Astrocyte (in vitro differentiated cells and primary cell): Measurements from ENCODE around the gene AP5Z1. TPM values are rescaled to one million over a fixed set of nuclear protein-coding genes. Genes with fewer than 3 reads are reported as not detected.

Experiments
- DNase-seq: peaks from one replicate; pipeline ENCODE4 v3.0.0-alpha.2; 2010; ENCODE audit warnings: low read depth
- FAIRE-seq: peaks from 2 replicates; lab custom pipeline; 2011; peaks lifted over from hg19 to GRCh38; lab: Jason Lieb, UNC
- H2AFZ ChIP-seq: 2 replicates; pipeline ENCODE4 v1.6.0; 2012; ENCODE audit warnings: low read depth, low read length, inconsistent platforms
- H3K27ac ChIP-seq: 2 replicates; pipeline ENCODE4 v1.5.1; 2011; ENCODE audit warnings: low read depth, low read length, inconsistent platforms
- H3K27me3 ChIP-seq: 2 replicates; pipeline ENCODE4 v1.6.0; 2011; ENCODE audit warnings: low read length, inconsistent platforms; ENCODE audit not compliant: insufficient read depth
- H3K36me3 ChIP-seq: 2 replicates; pipeline ENCODE4 v1.5.1; 2011; ENCODE audit warnings: low read length, inconsistent platforms; ENCODE audit not compliant: insufficient read depth
- H3K4me1 ChIP-seq: 2 replicates; pipeline ENCODE4 v1.5.1; 2011; ENCODE audit warnings: low read length, inconsistent platforms; ENCODE audit not compliant: insufficient read depth
- H3K4me2 ChIP-seq: 2 replicates; pipeline ENCODE4 v1.6.0; 2012; ENCODE audit warnings: low read length, inconsistent platforms
- H3K4me3 ChIP-seq: 2 replicates; pipeline ENCODE4 v1.5.1; 2011; ENCODE audit warnings: low read depth, mild to moderate bottlenecking, low read length, inconsistent platforms; ENCODE audit not compliant: insufficient read depth
- H3K79me2 ChIP-seq: 2 replicates; pipeline ENCODE4 v1.6.0; 2012; ENCODE audit warnings: mild to moderate bottlenecking, low read length, inconsistent platforms; ENCODE audit not compliant: insufficient read depth
- H3K9ac ChIP-seq: 2 replicates; pipeline ENCODE4 v1.6.0; 2012; ENCODE audit warnings: mild to moderate bottlenecking, low read length, inconsistent platforms
- H3K9me3 ChIP-seq: 2 replicates; pipeline ENCODE4 v1.5.1; 2012; ENCODE audit warnings: low read depth, mild to moderate bottlenecking, low read length, inconsistent platforms; ENCODE audit not compliant: insufficient read depth
- H4K20me1 ChIP-seq: 2 replicates; pipeline ENCODE4 v1.6.0; 2012; ENCODE audit warnings: low read length, inconsistent platforms; ENCODE audit not compliant: insufficient read depth
- H3K27ac Mint-ChIP-seq: one replicate; pipeline ENCODE4 v1.8.0; 2021; ENCODE audit warnings: mild to moderate bottlenecking, mixed read lengths; ENCODE audit not compliant: unreplicated experiment
- H3K27me3 Mint-ChIP-seq: one replicate; pipeline ENCODE4 v1.8.0; 2021; ENCODE audit warnings: low read depth, mixed read lengths; ENCODE audit not compliant: unreplicated experiment
- H3K36me3 Mint-ChIP-seq: one replicate; pipeline ENCODE4 v1.8.0; 2021; ENCODE audit warnings: low read depth, mixed read lengths; ENCODE audit not compliant: unreplicated experiment
- H3K4me1 Mint-ChIP-seq: one replicate; pipeline ENCODE4 v1.8.0; 2021; ENCODE audit warnings: low read depth, mixed read lengths; ENCODE audit not compliant: unreplicated experiment
- H3K4me3 Mint-ChIP-seq: one replicate; pipeline ENCODE4 v1.8.0; 2021; ENCODE audit warnings: mild to moderate bottlenecking, moderate library complexity, mixed read lengths; ENCODE audit not compliant: unreplicated experiment
- H3K9me3 Mint-ChIP-seq: one replicate; pipeline ENCODE4 v1.8.0; 2021; ENCODE audit warnings: mild to moderate bottlenecking, mixed read lengths; ENCODE audit not compliant: unreplicated experiment
- EZH2 ChIP-seq: IDR thresholded peaks from 2 replicates; pipeline ENCODE4 v1.6.1; 2012; ENCODE audit warnings: mild to moderate bottlenecking, low read length, inconsistent platforms; ENCODE audit not compliant: insufficient read depth
- total RNA-seq: library from RNA; stranded (reverse); gene quantifications from 2 replicates; pipeline ENCODE4 v1.2.1, GENCODE V29; 2021
- TF ChIP-seq, protein P1 (sequence below): IDR thresholded peaks from 2 replicates; pipeline ENCODE4 v1.5.1; 2011; ENCODE audit warnings: low read depth, mild to moderate bottlenecking, inconsistent platforms, low read length, moderate library complexity; ENCODE audit not compliant: insufficient read depth

Gene AP5Z1
- total RNA-seq, 1 donor from 2014 or later, result 75.6 TPM

DNA sequence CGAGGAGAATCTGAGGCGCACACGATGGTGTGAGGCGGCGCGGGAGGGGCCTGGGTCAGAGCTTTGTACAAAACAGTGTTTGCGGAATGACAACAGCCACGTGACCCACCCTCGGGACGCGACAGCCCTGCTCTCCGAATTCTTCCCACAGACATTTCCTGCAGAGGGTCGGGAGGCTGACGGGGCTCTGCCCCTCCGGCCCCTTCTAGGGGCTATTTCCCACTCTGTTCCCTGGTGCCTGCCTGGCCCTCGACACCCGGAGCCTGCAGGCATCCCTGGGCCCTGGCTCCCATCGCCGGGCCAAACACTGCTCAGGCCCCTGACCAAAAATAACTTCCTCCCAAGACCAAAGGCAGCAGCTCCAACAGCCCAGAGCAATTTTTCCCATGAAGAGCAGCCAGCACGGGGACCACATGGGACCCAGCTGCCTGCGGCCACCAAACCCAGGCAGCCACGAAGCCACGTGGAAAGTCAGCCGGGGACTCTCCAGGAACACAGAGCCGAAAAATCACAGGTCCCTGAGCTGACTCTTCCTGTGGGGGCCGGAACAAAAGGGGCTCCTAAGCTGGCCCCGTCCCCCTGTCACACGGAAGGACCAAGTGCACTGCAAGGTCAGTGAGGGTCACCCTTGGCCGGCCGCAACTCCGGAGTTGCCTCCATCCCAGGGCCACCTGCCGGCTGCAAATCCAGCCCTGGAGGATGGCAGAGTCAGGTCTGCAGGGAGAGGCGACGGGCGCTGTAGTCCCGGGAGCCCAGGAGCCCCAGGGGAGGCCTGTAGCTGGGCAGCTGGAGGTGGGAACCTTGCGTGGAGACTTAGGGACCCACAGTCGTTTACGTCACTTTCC, 44.4 kb downstream of the AP5Z1 start:
- H3K27ac ChIP-seq, result no peak overlapping the region
- no peaks in the 10 kb centered on the region for H3K79me2 ChIP-seq
- H3K9me3 Mint-ChIP-seq, result no peaks in the 10 kb centered on the region
- no peaks in the 10 kb centered on the region for H3K4me1 ChIP-seq
- no peak overlapping the region for H3K4me3 ChIP-seq
- H3K36me3 Mint-ChIP-seq, result no peaks in the 10 kb centered on the region
- no peak overlapping the region for H3K4me3 Mint-ChIP-seq
- no peak for DNase-seq
- peak; percentile 26 for TF ChIP-seq EZH2
- TF ChIP-seq, protein P1, sequence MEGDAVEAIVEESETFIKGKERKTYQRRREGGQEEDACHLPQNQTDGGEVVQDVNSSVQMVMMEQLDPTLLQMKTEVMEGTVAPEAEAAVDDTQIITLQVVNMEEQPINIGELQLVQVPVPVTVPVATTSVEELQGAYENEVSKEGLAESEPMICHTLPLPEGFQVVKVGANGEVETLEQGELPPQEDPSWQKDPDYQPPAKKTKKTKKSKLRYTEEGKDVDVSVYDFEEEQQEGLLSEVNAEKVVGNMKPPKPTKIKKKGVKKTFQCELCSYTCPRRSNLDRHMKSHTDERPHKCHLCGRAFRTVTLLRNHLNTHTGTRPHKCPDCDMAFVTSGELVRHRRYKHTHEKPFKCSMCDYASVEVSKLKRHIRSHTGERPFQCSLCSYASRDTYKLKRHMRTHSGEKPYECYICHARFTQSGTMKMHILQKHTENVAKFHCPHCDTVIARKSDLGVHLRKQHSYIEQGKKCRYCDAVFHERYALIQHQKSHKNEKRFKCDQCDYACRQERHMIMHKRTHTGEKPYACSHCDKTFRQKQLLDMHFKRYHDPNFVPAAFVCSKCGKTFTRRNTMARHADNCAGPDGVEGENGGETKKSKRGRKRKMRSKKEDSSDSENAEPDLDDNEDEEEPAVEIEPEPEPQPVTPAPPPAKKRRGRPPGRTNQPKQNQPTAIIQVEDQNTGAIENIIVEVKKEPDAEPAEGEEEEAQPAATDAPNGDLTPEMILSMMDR, result no peak
- H3K9me3 ChIP-seq, result no peaks in the 10 kb centered on the region
- no peak for FAIRE-seq
- H3K27me3 Mint-ChIP-seq, result peaks cover 27% of the 10 kb centered on the region
- H3K27ac Mint-ChIP-seq, result no peak overlapping the region
- no peak overlapping the region for H3K4me2 ChIP-seq
- H2AFZ ChIP-seq, result no peak overlapping the region
- no peaks in the 10 kb centered on the region for H3K27me3 ChIP-seq
- H3K36me3 ChIP-seq, result no peaks in the 10 kb centered on the region
- H3K4me1 Mint-ChIP-seq, result no peaks in the 10 kb centered on the region
- H3K9ac ChIP-seq, result no peak overlapping the region
- H4K20me1 ChIP-seq, result no peaks in the 10 kb centered on the region

DNA sequence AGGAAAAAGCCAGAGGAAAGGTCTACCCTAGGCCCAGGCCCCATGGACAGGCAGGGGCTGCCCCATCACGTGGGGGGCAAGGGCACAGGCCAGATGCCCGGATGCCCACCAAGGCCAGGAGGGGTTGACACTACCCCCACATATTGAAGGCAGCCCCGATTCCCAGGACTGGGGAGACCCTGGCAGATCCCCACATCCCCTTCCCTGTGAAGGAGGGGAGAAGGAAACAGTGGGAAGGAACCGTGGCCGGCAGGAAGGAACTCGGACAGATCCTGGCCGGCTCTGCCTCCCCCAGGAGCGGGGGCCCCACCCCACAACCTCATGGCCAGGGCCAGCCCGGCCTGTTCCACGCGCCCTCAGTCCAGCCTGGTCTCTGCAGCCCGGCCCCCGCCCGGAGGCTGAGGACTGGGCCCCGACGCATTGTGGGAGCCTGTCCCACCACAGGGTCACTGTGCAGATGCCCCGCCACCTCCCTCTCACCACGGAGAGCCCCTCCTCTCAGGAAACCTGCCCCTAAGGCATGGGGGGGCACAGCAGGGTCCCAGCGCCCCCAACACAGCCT, 45.1 kb downstream of the AP5Z1 start:
- Histone ChIP-seq H3K36me3 (no peaks in the 10 kb centered on the region), H4K20me1 (no peaks in the 10 kb centered on the region), H3K4me2 (no peak overlapping the region), H3K9ac (no peak overlapping the region), H3K79me2 (no peaks in the 10 kb centered on the region), H3K9me3 (no peaks in the 10 kb centered on the region), H2AFZ (no peak overlapping the region), H3K27ac (no peak overlapping the region), H3K4me3 (no peak overlapping the region), H3K4me1 (no peaks in the 10 kb centered on the region), H3K27me3 (no peaks in the 10 kb centered on the region)
- Mint-ChIP-seq H3K36me3 (no peaks in the 10 kb centered on the region), H3K27ac (no peak overlapping the region), H3K4me1 (no peaks in the 10 kb centered on the region), H3K27me3 (peaks cover 32% of the 10 kb centered on the region), H3K9me3 (no peaks in the 10 kb centered on the region), H3K4me3 (no peak overlapping the region)
- DNase-seq (no peak), FAIRE-seq (no peak)
- TF ChIP-seq, protein P1, result no peak
- no peak for TF ChIP-seq EZH2

DNA sequence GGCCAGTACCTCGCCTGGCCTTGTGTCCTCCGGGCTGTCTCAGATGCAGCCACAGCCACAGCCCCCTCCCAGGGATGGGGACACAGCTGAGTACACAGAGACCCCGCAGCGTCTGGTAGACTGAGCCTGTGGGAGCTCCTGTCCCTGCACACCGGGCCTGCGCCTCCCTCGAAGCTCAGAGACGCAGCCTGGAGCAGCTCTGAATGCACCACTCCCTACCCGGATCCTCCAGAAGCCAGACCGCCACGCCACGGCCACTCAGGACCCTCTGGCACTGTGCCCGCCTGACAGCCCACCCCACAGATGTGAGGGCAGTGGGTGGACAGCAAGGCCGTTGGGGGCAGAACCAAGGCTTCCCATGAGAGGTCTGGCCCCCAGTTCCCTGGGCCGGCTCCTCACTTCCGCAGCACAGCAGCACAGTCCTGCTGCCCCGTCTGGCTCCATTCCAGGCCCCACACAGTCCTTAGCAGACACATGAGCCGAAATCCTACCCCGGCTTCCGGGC, 45.6 kb downstream of the AP5Z1 start:
- Histone ChIP-seq H3K79me2 (no peaks in the 10 kb centered on the region), H3K27me3 (no peaks in the 10 kb centered on the region), H2AFZ (no peak overlapping the region), H3K9me3 (no peaks in the 10 kb centered on the region), H3K36me3 (no peaks in the 10 kb centered on the region), H3K4me2 (no peak overlapping the region), H3K4me3 (no peak overlapping the region), H4K20me1 (no peaks in the 10 kb centered on the region), H3K27ac (no peak overlapping the region), H3K4me1 (no peaks in the 10 kb centered on the region), H3K9ac (no peak overlapping the region)
- FAIRE-seq (no peak), DNase-seq (no peak)
- Mint-ChIP-seq H3K9me3 (no peaks in the 10 kb centered on the region), H3K36me3 (no peaks in the 10 kb centered on the region), H3K4me3 (no peak overlapping the region), H3K4me1 (no peaks in the 10 kb centered on the region), H3K27me3 (peaks cover 32% of the 10 kb centered on the region), H3K27ac (no peak overlapping the region)
- TF ChIP-seq EZH2, result no peak
- TF ChIP-seq, protein P1, result no peak
